GM10248 (cell line): Measurements from ENCODE around the gene LRRC59.

Experiments
- CTCF ChIA-PET: fragments of 300-600 bp; sonication (Branson Sonifier 250); formaldehyde crosslinking; extraction: SDS; loops from one replicate; lab custom pipeline; 2021; ENCODE audit warnings: antibody characterized with exemption; lab: Yijun Ruan, JAX
- POLR2A ChIA-PET: fragments of 350-650 bp; sonication (Branson Sonifier 250); formaldehyde crosslinking; extraction: SDS; loops from one replicate; lab custom pipeline; 2020; ENCODE audit warnings: antibody characterized with exemption; lab: Yijun Ruan, JAX
- DNase-seq: peaks from one replicate; pipeline ENCODE4 v3.0.0; 2012; ENCODE audit errors: extremely low spot score
- CTCF ChIP-seq: IDR thresholded peaks from 2 replicates; pipeline ENCODE4 v1.5.1; 2012; ENCODE audit warnings: mild to moderate bottlenecking, low read depth; ENCODE audit errors: extremely low read depth, missing control alignments, control extremely low read depth

LRRC59 gene

DNA sequence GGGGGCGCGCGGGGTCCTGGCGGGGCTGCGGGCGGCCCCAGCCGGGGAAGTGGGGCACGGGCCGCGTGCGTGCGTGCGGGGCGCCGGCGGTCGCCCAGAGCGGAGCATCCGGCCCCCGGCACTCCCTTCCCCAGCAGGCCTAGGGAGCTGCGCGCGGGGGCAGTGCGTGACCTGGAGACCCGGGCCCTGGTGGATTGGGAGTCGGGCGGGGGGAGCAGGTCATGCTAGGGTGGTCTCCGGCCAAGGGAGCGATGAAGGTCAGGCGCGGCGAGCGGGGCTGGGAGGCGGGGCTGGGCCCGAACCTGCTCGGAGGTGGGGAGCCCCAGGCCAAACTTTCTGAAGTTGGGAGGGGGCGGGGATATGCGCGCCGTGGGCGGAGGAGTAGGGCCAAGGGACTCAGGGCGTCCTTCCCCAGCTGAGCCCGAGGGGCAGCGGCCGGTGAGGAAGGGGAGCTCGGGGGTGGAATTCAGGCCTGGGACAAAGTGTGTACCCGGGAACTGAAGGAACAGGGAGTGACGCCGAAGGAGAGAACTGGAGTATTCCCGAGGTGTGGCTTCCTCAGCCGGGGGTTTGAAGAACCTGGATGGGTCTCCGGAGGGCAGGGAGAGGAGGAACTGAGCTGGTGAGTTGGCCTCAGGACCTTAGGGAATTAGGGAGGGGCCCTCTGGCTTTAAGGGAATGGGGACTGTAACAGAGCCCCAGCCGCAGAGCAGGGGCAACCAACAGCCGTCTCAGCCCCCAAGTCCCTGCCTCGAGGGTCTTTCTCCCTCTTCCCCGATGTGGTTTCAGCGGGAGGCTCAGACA lies 50.8 kb downstream of the LRRC59 start:
- TF ChIP-seq CTCF = no peak
- CTCF ChIA-PET = interaction anchor here (0.9 to 5.5 kb wide), 8 partner anchors 12 to 177 kb away, joined by 3 to 42 read pairs (median 4); partner anchors contain the start of gene LRRC59
- peak; percentile 68 for DNase-seq
- POLR2A ChIA-PET = interaction anchor here (0.6 kb wide), 1 partner anchor 25 kb away, joined by 6 read pairs; no protein-coding TSS in a partner anchor

DNA sequence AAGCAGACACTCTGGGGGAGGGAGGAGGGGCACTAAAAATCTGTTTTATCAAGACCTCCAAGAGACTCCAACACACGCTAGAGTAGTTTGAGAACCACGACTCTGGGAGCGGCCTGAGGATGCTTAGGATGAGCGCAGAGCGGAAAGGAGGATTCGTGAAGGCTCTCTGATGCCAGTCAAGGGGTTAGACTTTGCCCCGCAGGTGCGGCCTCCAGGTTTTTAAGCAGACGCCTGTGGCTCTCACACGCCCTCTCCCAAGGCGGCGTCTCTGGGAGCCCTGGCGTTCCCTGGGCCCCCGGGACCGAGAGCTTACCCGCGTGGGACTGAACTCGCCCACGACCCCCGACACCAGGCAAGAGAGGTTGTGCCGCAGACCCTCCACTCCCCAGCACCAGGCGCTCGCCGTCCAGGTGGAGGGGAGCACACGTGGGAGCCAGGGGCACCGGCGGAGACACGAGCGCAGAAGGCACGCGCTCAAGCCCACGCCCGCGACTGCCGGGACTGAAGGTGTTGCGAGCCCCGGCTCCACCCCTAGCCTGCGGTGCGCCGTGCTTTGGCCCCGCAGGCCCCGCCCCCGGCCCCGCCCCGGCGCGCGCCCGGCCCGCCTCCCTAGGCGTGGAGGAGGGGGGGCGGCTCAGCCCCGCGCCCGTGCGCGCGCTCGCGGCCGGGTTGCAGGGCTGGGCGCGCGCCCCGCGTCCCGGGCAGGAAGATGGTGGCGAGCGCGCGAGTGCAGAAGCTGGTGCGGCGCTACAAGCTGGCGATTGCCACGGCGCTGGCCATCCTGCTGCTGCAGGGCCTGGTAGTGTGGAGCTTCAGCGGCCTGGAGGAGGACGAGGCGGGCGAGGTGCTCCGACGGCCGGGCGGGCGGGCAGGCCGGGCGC lies 51.7 kb downstream of the LRRC59 start, which contains the start of gene XYLT2:
Gene XYLT2 (plus strand): TSS at position 695 of the 881 bp plus-strand sequence. CDS start 15 bp downstream, at position 710.
- TF ChIP-seq CTCF = no peak
- CTCF ChIA-PET = interaction anchor here (0.9 to 5.5 kb wide), 8 partner anchors 11 to 176 kb away, joined by 3 to 42 read pairs (median 4); partner anchors contain the start of gene LRRC59
- POLR2A ChIA-PET = no interaction called here

GRCh38 chr17:50344731-50345365 lies 52.5 kb downstream of the LRRC59 start:
- POLR2A ChIA-PET = no interaction called here
- CTCF ChIA-PET = interaction anchor here (0.6 to 5.5 kb wide), 6 partner anchors 15 to 144 kb away, joined by 3 to 42 read pairs (median 4); no protein-coding TSS in a partner anchor
- no peak for DNase-seq
- no peak for TF ChIP-seq CTCF

More for the DNA sequence above, 51.7 kb downstream of the LRRC59 start, which contains the start of gene XYLT2:
- DNase-seq = peak; percentile 99

DNA sequence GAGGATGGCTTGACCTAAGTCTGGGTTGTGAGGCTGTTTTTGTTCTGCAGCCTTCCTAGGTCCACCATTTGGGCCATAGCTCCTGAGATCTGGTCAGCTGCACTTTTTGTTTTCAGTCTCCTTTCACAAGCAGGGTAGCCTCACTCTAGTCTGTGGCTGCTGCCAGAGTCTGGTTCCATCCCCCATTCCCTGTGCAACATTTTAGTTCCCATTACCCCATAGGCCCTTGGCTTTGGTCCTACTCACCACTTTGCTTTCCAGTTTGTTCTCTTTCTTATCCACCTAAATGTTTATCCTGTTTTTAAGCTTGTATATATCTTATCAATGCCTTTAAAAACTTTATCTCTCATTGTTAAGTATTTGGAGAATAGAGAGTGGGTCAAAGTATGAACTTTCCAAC lies 57.9 kb downstream of the LRRC59 start:
- ChIA-PET CTCF (interaction anchor here (0.6 to 1.2 kb wide), 2 partner anchors 170 to 597 kb away, joined by 3 to 4 read pairs; no protein-coding TSS in a partner anchor), POLR2A (no interaction called here)
- TF ChIP-seq CTCF = no peak
- DNase-seq = no peak

DNA sequence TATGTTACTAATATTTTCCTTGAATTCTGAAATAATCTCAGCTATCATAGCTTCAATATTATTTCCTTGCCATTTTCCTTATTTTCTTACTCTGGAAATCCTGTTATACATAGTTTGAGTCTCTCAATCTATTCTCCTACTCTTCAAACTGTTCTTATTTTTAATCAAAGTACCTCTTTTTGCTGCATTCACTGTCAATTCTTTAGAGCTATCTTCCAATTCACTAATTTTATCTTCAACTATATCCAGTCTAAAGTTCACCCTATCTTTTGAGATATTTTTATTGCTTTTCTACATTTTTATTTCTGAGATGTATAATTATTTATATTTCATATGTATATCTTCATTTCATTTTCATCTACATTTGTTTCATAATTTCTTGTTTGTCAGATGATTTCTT lies 58.7 kb downstream of the LRRC59 start:
- no peak for DNase-seq
- POLR2A ChIA-PET = no interaction called here
- CTCF ChIA-PET = interaction anchor here (0.9 kb wide), 2 partner anchors 41 to 141 kb away, joined by 3 to 4 read pairs; partner anchors contain the start of gene RSAD1
- TF ChIP-seq CTCF = no peak
